A549 (cell line): ENCODE measurements around the gene CPE. TPM values are rescaled to one million over a fixed set of nuclear protein-coding genes. Genes with fewer than 3 reads are reported as not detected.

Experiments used
- ATAC-seq, 2 experiments: fragments of 200-7000 bp in 1 of 2; fragments of >200 bp in 1 of 2; cut with Nextera tagmentation in 1 of 2; cut with Tn5 transposase in 1 of 2; 3 replicates each; pipeline versions ENCODE4 v1.8.0 to v1.9.1; 2018 to 2020; ENCODE audit warnings: mild to moderate bottlenecking in 1 of 2, moderate library complexity in 1 of 2
- CTCF ChIA-PET: fragments of 300-600 bp; sonication (Branson Sonifier 250); formaldehyde crosslinking; extraction: SDS; loops from one replicate; lab custom pipeline; 2021; ENCODE audit warnings: antibody characterized with exemption, inconsistent platforms; lab: Yijun Ruan, JAX
- POLR2A ChIA-PET: fragments of 350-600 bp; formaldehyde crosslinking; extraction: SDS; loops from one replicate; lab custom pipeline; 2021; ENCODE audit warnings: antibody characterized with exemption, inconsistent platforms; lab: Yijun Ruan, JAX
- DNase-seq, 2 experiments: peaks; one replicate each; pipeline versions ENCODE4 v3.0.0 to v3.0.0-alpha.2; 2011 to 2016; ENCODE audit warnings: low read depth in 1 of 2, low spot score in 1 of 2
- FAIRE-seq: peaks from 2 replicates; lab custom pipeline; 2011; peaks lifted over from hg19 to GRCh38; lab: Jason Lieb, UNC
- H3K27ac ChIP-seq, 2 experiments: fragments of >200 bp; sonication (Bioruptor Twin); formaldehyde crosslinking; 3 replicates each; pipeline ENCODE4 v1.5.1; 2016 to 2017
- H3K4me1 ChIP-seq: fragments of >200 bp; sonication (Bioruptor Twin); formaldehyde crosslinking; 3 replicates; pipeline ENCODE4 v1.6.1; 2016
- H3K4me2 ChIP-seq: fragments of >200 bp; sonication (Bioruptor Twin); formaldehyde crosslinking; 3 replicates; pipeline ENCODE4 v1.6.1; 2016
- H3K4me3 ChIP-seq: fragments of >200 bp; sonication (Bioruptor Twin); formaldehyde crosslinking; 3 replicates; pipeline ENCODE4 v1.5.1; 2016
- H3K9me3 ChIP-seq: fragments of >200 bp; sonication (Bioruptor Twin); formaldehyde crosslinking; 3 replicates; pipeline ENCODE4 v1.6.1; 2016
- BHLHE40 ChIP-seq: IDR thresholded peaks from 2 replicates; pipeline ENCODE4 v1.6.1; 2012; ENCODE audit warnings: low read depth, low read length, inconsistent platforms
- CBX2 ChIP-seq: fragments of 200-600 bp; sonication (generic); IDR thresholded peaks from 2 replicates; pipeline ENCODE4 v1.6.1; 2016; ENCODE audit warnings: low read depth, mild to moderate bottlenecking, borderline replicate concordance
- CHD4 ChIP-seq: fragments of 200-600 bp; sonication (generic); IDR thresholded peaks from 2 replicates; pipeline ENCODE4 v1.6.1; 2016; ENCODE audit warnings: antibody characterized with exemption, mild to moderate bottlenecking, borderline replicate concordance
- CTCF ChIP-seq: fragments of >200 bp; sonication (Bioruptor Twin); formaldehyde crosslinking; IDR thresholded peaks from 3 replicates; pipeline ENCODE4 v1.5.1; 2016
- EP300 ChIP-seq, 2 experiments: fragments of >200 bp; sonication (Bioruptor Twin); formaldehyde crosslinking; IDR thresholded peaks; 2 replicates in 1 of 2; 3 replicates in 1 of 2; pipeline ENCODE4 v1.6.1; 2016 to 2017
- ESRRA ChIP-seq: fragments of 150-350 bp; IDR thresholded peaks from 2 replicates; pipeline ENCODE4 v1.6.1; 2014; ENCODE audit warnings: mild to moderate bottlenecking, low read length, borderline replicate concordance
- FOSB ChIP-seq: fragments of 250-450 bp; sonication (Bioruptor Pico); IDR thresholded peaks from 2 replicates; pipeline ENCODE4 v1.5.0; 2020; ENCODE audit warnings: mild to moderate bottlenecking, moderate library complexity
- FOSL2 ChIP-seq, 2 experiments: fragments of 450-650 bp in 1 of 2; fragments of >200 bp in 1 of 2; sonication (Bioruptor Twin) in 1 of 2; formaldehyde crosslinking; IDR thresholded peaks; 2 replicates each; pipeline versions ENCODE4 v1.5.0 to v1.6.1; 2016 to 2020; ENCODE audit warnings: mild to moderate bottlenecking in 1 of 2, moderate library complexity in 1 of 2
- GATA3 ChIP-seq: IDR thresholded peaks from 2 replicates; pipeline ENCODE4 v1.6.1; 2012; ENCODE audit warnings: borderline replicate concordance
- HDAC2 ChIP-seq: fragments of 200-600 bp; sonication (generic); IDR thresholded peaks from 2 replicates; pipeline ENCODE4 v1.6.1; 2016
- HMGXB4 ChIP-seq: fragments of 250-450 bp; sonication (Bioruptor Pico); IDR thresholded peaks from 2 replicates; pipeline ENCODE4 v1.5.0; 2021; ENCODE audit warnings: mild to moderate bottlenecking, moderate library complexity, borderline replicate concordance
- HOXA7 ChIP-seq: fragments of 250-450 bp; sonication (Bioruptor Pico); IDR thresholded peaks from 2 replicates; pipeline ENCODE4 v1.5.0; 2020; ENCODE audit warnings: mild to moderate bottlenecking, moderate library complexity
- KDM5A ChIP-seq: fragments of 200-600 bp; sonication (generic); IDR thresholded peaks from 2 replicates; pipeline ENCODE4 v1.6.1; 2016; ENCODE audit warnings: antibody characterized with exemption, mild to moderate bottlenecking
- NPAS2 ChIP-seq: fragments of 250-450 bp; sonication (Bioruptor Pico); IDR thresholded peaks from 2 replicates; pipeline ENCODE4 v1.8.0; 2022; ENCODE audit warnings: mild to moderate bottlenecking, moderate library complexity, borderline replicate concordance
- POLR2A ChIP-seq: IDR thresholded peaks from 2 replicates; pipeline ENCODE4 v1.6.1; 2012; ENCODE audit warnings: mild to moderate bottlenecking, low read length
- RAD21 ChIP-seq, 2 experiments: fragments of >200 bp in 1 of 2; sonication (Bioruptor Twin) in 1 of 2; formaldehyde crosslinking in 1 of 2; IDR thresholded peaks in 1 of 2; conservative IDR thresholded peaks in 1 of 2; 2 replicates in 1 of 2; 3 replicates in 1 of 2; pipeline ENCODE4 v1.6.1; 2012 to 2018; ENCODE audit warnings: inconsistent platforms in 1 of 2
- RCOR1 ChIP-seq: fragments of 150-350 bp; IDR thresholded peaks from 2 replicates; pipeline ENCODE4 v1.6.1; 2014; ENCODE audit warnings: antibody characterized with exemption, low read length, low read depth
- RFX5 ChIP-seq: fragments of 450-650 bp; IDR thresholded peaks from 2 replicates; pipeline ENCODE4 v1.7.1; 2014; ENCODE audit warnings: antibody characterized with exemption, mild to moderate bottlenecking, moderate library complexity
- RNF2 ChIP-seq: fragments of 200-600 bp; sonication (generic); IDR thresholded peaks from 2 replicates; pipeline ENCODE4 v1.6.1; 2016; ENCODE audit warnings: low read depth, mild to moderate bottlenecking, antibody characterized with exemption, moderate library complexity, borderline replicate concordance
- TFCP2L1 ChIP-seq: fragments of 250-450 bp; sonication (Bioruptor Pico); IDR thresholded peaks from 2 replicates; pipeline ENCODE4 v1.5.0; 2021; ENCODE audit warnings: mild to moderate bottlenecking
- ZC3H11A ChIP-seq: fragments of 450-650 bp; IDR thresholded peaks from 2 replicates; pipeline ENCODE4 v1.6.1; 2014; ENCODE audit warnings: antibody characterized with exemption, mild to moderate bottlenecking
- ZFP36 ChIP-seq: fragments of 450-650 bp; IDR thresholded peaks from 2 replicates; pipeline ENCODE4 v1.6.1; 2014; ENCODE audit warnings: borderline replicate concordance; ENCODE audit not compliant: partially characterized antibody
- ZSCAN20 ChIP-seq: fragments of 250-450 bp; sonication (Bioruptor Pico); IDR thresholded peaks from 2 replicates; pipeline ENCODE4 v1.8.0; 2022; ENCODE audit warnings: mild to moderate bottlenecking, moderate library complexity
- WGBS: methylation state at CpG from one replicate; pipeline ENCODE4 v1.1.6; 2017; ENCODE audit errors: missing lambda C conversion rate; 5-methylcytosine and 5-hydroxymethylcytosine counted together
- polyA plus RNA-seq, 4 experiments: library from polyadenylated mRNA; depleted of rRNA in 3 of 4; stranded (reverse); fragments of >200 nt; fragmentation: RNase III in 1 of 4; extraction: RNeasy Plus Mini Kit Qiagen cat#74134 plus additional on column Dnase treatment in 1 of 4; gene quantifications; 2 replicates in 3 of 4; 3 replicates in 1 of 4; pipeline ENCODE4 v1.2.3, GENCODE V29; 2011 to 2017

CPE gene
- polyA plus RNA-seq, 2 of the 4 experiments (the other 2 are of a cell fraction): 1.6 to 1.9 TPM

GRCh38 chr4:165410214-165410613 lies 31.4 kb downstream of the CPE start:
- ATAC-seq: no peak
- POLR2A ChIA-PET: no interaction called here
- WGBS: 24% methylated on average over 2 of the region's 2 CpGs
- Histone ChIP-seq H3K27ac (no peak overlapping the region), H3K4me3 (no peak overlapping the region), H3K9me3 (no peaks in the 10 kb centered on the region), H3K4me2 (no peak overlapping the region), H3K4me1 (no peaks in the 10 kb centered on the region)
- no peak for FAIRE-seq
- TF ChIP-seq ZFP36 (no peak), RAD21 (conservative IDR thresholded peaks at IDR 0.05 in 1 of 2, IDR thresholded peaks at IDR 0.05 in 1 of 2) (no peak), RCOR1 (no peak), CHD4 (no peak), HMGXB4 (CRISPR knock-in tag) (no peak), RFX5 (no peak)
- CTCF ChIA-PET: interaction anchor here (0.6 to 1.1 kb wide), 2 partner anchors 31 to 661 kb away, joined by 3 to 4 read pairs; partner anchors contain the start of gene CPE
- DNase-seq: no peak

- 75% methylated on average over 10 of the region's 10 CpGs for WGBS
- no peak overlapping the region for H3K27ac ChIP-seq
- POLR2A ChIA-PET: no interaction called here
- no peak overlapping the region for H3K4me3 ChIP-seq
- TF ChIP-seq HOXA7 (CRISPR knock-in tag) (no peak), ESRRA (no peak), RNF2 (no peak), FOSL2 (IDR thresholded peaks at IDR 0.05) (no peak), FOSL2 (CRISPR knock-in tag; IDR thresholded peaks at IDR 0.05) (no peak), FOSB (CRISPR knock-in tag) (no peak)
- FAIRE-seq (no peak), DNase-seq (no peak), ATAC-seq (no peak)
- H3K4me2 ChIP-seq: no peak overlapping the region
- H3K9me3 ChIP-seq: no peaks in the 10 kb centered on the region
- CTCF ChIA-PET: interaction anchor here (0.6 kb wide), 1 partner anchor 19 kb away, joined by 3 read pairs; no protein-coding TSS in a partner anchor
- H3K4me1 ChIP-seq: no peaks in the 10 kb centered on the region
Observed at GRCh38 chr4:165415910-165416309, 37.1 kb downstream of the CPE start.

GRCh38 chr4:165418073-165418472 lies 39.3 kb downstream of the CPE start:
- Histone ChIP-seq H3K4me1 (no peaks in the 10 kb centered on the region), H3K4me3 (no peak overlapping the region), H3K9me3 (no peaks in the 10 kb centered on the region), H3K27ac (no peak overlapping the region), H3K4me2 (no peak overlapping the region)
- ChIA-PET CTCF (no interaction called here), POLR2A (no interaction called here)
- 5% methylated on average over 1 of the region's 1 CpG for WGBS
- DNase-seq (no peak), FAIRE-seq (no peak), ATAC-seq (no peak)
- TF ChIP-seq POLR2A (no peak), CBX2 (no peak), HDAC2 (no peak), GATA3 (no peak), CTCF (no peak), HOXA7 (CRISPR knock-in tag) (no peak), HMGXB4 (CRISPR knock-in tag) (no peak), RCOR1 (no peak), NPAS2 (CRISPR knock-in tag) (no peak), CHD4 (no peak), KDM5A (no peak), TFCP2L1 (CRISPR knock-in tag) (no peak), ZSCAN20 (CRISPR knock-in tag) (no peak), ESRRA (no peak), EP300 (IDR thresholded peaks at IDR 0.05) (no peak), ZC3H11A (no peak), BHLHE40 (no peak)
